SH-SY5Y (cell line): ENCODE measurements around the gene LY9.

Experiments
- GATA2 ChIP-seq: IDR thresholded peaks from 2 replicates; pipeline ENCODE4 v1.6.1; 2011; ENCODE audit warnings: mild to moderate bottlenecking, low read depth, low read length
- GATA3 ChIP-seq: IDR thresholded peaks from 2 replicates; pipeline ENCODE4 v1.6.1; 2011; ENCODE audit warnings: low read depth, mild to moderate bottlenecking, low read length, moderate library complexity

- TF ChIP-seq GATA2 (no peak), GATA3 (no peak)
These were observed 6.0 kb downstream of the LY9 start for GRCh38 chr1:160801836-160802580.
